Fibroblast of the aortic adventitia (primary cell): Measurements from ENCODE around the gene PAOX. TPM values are rescaled to one million over a fixed set of nuclear protein-coding genes. Genes with fewer than 3 reads are reported as not detected.
A peak's percentile ranks its signal among the peaks of the same experiment; 100 is the strongest.
"Not testable (repeated sequence)": the region's sequence is repeated elsewhere in the genome, so short reads cannot be mapped to it uniquely, and the experiment has no call there.

Source experiments
- DNase-seq: peaks from one replicate; pipeline ENCODE4 v3.0.0-alpha.2; 2010; ENCODE audit warnings: low read depth
- H3K4me3 ChIP-seq: 2 replicates; pipeline ENCODE4 v1.5.1; 2011; ENCODE audit warnings: low read depth, mild to moderate bottlenecking, control low read depth, low read length, moderate library complexity
- total RNA-seq: library from RNA; depleted of rRNA; stranded (reverse); fragments of >200 nt; gene quantifications from 2 replicates; pipeline ENCODE4 v1.2.3, GENCODE V29; 2012; ENCODE audit warnings: low replicate concordance
- TF ChIP-seq, protein P1 (sequence below): IDR thresholded peaks from 2 replicates; pipeline ENCODE4 v1.5.1; 2011; ENCODE audit warnings: mild to moderate bottlenecking, low read length, control low read depth, inconsistent platforms; ENCODE audit not compliant: insufficient read depth

Gene PAOX
- total RNA-seq, 1 donor: 4.9 TPM

DNA sequence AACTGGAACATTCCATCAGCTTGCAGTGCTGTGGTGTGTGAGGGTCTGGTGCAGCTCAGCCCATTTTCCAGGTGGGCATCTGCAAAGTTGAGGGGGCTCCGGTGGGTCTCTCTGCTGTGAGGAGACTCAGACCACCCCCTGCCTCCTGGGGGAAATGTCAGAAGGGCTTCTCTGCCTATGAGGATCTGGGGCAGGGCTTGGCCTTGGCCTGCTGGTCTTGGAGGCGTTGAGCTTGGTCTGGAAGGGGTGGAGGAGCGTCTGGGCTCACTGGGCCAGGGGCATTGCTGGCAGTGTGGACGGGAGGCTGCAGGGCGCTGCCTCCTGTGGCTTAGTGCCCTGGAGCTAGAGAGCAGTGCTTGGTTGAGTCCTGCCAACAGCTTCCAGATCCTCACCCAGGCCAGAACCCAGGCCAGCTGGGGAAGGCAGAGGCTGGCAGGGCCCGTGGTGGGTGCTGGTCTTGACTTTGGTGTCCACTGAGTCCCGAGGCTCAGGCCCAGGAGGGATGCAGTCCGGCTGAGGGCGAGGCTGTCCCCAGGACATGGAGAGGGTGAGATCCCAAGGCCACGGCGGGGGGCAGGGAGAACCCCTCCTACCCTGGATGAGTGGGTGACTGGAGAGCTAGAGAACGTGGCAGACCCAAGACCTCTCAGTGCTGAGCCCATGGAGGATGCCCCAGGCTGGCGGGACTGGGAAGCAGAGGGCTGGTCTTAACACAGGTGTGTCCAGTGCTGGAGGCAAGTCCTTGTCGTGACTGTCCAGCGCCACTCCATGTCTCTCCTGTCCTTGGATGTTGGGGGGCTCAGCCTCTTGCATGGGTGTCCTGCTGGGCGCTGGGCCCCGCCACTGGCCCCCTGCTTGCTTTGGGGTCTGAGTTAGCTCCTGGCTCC is 42.5 kb downstream of the PAOX start:
- no peak for DNase-seq
- no peak overlapping the region for H3K4me3 ChIP-seq
- TF ChIP-seq, protein P1, sequence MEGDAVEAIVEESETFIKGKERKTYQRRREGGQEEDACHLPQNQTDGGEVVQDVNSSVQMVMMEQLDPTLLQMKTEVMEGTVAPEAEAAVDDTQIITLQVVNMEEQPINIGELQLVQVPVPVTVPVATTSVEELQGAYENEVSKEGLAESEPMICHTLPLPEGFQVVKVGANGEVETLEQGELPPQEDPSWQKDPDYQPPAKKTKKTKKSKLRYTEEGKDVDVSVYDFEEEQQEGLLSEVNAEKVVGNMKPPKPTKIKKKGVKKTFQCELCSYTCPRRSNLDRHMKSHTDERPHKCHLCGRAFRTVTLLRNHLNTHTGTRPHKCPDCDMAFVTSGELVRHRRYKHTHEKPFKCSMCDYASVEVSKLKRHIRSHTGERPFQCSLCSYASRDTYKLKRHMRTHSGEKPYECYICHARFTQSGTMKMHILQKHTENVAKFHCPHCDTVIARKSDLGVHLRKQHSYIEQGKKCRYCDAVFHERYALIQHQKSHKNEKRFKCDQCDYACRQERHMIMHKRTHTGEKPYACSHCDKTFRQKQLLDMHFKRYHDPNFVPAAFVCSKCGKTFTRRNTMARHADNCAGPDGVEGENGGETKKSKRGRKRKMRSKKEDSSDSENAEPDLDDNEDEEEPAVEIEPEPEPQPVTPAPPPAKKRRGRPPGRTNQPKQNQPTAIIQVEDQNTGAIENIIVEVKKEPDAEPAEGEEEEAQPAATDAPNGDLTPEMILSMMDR: no peak

DNA sequence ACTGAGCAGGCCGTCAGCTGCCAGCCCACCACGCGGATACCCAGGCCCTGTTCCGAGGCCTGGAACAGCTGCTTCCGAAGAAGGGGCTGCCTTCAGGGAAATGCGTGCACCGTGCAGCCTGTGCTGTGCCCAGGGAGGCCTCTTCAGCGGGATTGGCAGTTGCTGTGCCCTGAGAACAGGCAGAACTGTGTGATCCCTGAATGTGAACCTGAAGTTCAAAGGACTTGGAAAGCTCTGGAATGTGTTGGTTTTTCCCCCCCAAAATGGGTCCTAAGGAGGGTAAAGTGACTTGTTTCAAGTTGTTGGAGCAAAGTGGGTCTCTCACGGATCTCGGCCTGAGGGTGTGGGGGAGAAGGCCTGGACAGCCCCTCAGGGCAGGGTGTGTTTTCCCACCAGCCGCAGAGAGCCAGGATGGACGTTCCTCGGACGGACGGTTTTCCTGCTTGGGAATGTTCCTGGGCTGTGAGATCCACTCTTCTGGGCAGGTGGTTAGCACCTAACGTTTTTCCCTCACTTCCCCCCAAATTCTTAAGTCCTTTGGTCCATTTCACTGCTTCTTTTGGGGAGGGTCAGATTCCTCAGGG is 43.3 kb downstream of the PAOX start:
- DNase-seq: no peak
- TF ChIP-seq, protein P1: no peak
- H3K4me3 ChIP-seq: no peak overlapping the region

DNA sequence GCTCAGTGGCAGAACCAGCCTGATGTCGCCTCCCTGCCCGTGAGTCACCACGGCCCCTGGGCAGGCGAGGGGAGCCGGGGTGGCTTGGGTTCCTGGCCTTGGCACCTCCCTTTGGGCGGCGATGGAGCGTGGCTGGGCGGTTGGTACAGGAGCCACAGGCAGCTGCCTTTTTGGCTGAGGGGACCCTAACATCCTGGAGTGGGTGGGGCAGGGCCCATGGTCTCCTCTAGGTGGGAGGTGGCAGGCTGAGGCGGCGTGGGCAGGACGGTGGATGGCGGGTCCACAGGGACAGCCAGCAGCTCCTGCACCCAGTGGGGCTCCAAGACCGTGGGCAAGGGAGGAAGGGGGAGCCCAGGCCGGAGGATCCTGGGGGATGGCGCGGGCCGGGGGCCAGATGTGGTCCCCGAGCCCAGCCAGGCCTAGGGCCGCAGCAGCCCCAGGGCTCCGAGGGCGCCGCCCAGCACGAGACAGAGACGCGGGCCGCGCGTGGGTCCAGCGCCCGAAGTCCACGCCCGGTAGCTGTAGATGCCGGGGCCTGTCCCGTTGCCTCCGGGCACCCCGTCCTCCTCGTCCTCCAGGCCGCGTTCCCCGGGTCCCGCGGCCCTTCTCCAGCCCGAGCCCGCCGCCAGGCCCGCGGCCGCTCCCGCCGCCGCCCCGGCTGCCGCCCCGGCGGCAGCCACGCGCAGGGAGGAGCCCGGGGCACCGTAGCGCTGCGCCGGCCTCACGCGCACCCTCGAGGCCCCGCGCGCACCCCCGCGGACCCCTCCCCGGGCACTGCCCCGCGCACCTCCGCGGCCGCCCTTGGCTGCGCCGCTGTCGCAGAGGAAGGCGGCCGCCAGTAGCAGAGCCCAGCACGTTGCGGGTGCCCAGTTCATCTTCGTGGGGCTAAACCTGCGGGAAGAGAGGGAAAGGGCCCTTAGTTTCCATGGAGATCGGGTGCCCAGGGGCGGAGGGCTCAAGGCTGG is 44.0 kb downstream of the PAOX start:
- no peak overlapping the region for H3K4me3 ChIP-seq
- DNase-seq: no peak
- TF ChIP-seq, protein P1: no peak

DNA sequence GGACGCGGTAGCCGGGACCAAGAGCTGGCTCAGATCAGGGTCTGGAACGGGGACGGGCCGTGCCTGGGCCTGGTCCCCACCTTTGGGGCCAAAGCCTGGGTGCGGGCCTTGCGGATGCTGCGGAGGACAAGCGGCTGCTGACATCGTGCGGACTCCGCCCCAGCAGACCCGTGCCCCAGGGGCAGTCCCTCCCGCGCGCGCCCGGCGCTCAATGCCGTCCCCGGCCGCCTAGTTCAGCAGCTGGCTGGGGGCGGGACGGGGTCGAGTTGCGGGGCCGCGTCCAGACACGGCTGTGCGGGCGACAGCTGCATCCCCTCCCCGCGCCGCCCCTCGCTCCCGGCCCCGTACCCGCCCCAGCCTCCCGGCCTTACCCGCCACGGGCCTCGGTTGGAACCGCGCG is 45.0 kb downstream of the PAOX start:
- not testable (repeated sequence) for H3K4me3 ChIP-seq, DNase-seq

DNA sequence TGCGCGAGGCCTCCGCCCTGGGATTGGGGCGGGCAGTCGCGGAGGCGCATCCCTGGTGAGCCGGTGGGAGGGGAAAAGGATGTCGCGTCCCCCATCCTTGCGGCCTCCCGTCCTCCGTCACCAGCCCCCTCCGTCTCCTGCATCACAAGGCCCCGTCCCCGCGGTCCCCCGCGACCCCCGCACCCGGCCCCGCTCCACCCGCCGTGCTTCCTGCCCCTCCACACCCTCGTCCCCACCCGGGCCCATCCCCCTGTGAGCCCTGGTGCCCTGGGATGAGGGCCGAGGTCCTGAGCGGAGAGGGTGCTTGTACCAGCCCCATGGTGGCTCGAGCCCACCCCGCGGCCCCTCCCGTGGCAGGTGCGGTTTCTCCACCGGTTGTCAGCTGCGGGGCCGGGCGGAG is 45.5 kb downstream of the PAOX start, which contains the start of gene SPRN:
Gene SPRN (minus strand): TSS at position 25 of the 400 bp plus-strand sequence. CDS start 944 bp downstream, outside the sequence.
- not testable (repeated sequence) for H3K4me3 ChIP-seq, DNase-seq

DNA sequence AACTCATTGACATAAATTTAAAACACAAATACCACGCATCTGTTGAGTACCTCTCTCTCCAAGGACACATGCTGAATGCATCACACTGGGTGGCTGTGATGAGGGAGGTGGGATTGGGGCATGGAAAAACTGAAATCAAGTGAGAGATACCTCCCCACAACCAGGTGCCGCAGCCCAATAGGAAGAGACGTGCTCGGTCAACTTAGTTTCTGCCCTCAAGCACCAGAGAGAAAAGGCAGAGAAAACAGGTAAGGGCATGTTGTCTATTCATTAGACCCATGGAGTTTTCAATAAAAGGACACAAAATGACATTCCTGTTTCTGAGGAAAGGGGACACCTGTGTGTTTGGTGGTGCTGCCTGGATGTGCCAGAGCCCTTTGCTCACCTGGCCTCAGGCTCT is 50.5 kb downstream of the PAOX start:
- not testable (repeated sequence) for DNase-seq, H3K4me3 ChIP-seq

DNA sequence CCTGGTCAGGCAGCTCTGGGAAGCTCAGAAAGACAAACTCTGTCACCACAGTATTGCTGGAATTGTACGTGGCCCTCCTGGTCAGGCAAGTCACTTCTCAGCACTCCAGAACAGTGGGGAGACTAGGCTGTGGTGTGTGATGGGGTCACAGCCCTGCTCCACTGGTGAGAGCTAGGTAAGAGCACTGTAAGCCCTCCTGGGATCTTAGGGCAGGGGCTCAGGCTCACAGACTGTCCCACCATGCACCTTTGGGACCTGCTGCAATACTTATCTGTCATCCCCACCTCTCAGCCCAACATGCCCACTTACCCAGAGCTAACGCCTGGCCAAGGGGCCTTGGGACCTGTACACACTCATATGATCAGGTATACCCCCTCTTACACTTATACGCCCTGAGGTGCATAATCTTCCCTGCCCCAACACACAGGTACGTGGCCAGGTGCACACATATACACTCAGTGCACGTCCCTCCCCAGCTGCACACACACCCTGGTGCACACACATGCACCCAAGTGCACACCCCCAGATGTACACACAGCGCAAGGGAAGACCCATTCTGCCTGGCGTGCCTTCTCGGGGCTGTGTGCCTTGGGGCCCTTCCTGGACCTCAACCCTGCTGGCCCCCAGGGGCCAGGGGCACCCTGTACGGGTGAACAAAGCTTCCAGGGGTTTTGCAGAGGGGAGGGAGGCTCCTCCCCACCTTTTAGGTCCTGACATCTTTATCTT is 53.0 kb downstream of the PAOX start:
- H3K4me3 ChIP-seq, DNase-seq: not testable (repeated sequence)

DNA sequence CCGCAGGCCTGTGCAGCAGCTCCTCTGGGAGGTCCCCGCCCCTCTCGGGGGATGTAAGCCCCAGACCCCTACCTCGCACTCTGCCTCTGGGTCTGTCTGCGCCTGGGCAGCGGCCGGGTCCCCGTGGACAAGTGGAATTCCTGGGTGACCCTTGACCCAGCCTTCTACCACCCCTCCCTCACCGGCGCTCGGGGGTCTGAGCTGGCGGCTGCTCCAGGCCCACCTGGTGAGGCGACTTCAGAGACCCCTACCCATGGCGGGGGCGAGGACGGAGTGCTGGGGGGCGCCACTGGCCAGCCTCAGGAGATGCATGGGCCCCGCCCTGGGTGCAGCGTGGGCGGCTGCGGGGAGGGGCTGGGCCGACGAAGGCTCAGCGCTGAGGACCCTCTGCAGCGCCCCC is 53.7 kb downstream of the PAOX start:
- not testable (repeated sequence) for DNase-seq, H3K4me3 ChIP-seq

DNA sequence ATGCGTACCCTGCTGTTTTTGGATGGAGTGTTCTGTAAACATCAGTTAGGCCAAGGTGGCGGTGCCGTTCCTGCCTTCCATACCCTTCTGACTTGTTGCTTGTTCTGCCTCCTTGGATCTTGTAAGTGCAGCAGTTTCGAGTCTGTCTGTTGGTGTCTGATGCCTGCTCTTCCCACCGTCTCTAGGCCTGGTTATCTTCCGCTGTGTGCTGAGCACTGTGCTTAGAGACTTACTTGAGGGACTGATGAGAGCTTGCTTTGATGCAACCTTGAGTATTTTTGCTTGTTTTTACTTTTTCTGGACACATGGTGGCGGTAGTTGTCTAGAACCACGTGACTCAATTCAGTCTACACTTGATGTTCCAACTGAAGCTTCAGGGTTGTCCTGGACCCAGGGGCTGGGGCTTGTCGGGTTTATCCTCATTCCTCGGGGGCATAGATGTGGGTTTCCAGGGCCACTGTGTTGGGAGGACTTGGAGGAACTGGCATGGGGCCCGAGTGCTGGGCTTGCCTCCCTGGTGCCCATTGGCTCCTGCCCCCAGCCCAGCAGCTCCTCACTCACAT is 59.7 kb downstream of the PAOX start:
- no peak overlapping the region for H3K4me3 ChIP-seq
- TF ChIP-seq, protein P1: peak; percentile 17
- peak; percentile 6 for DNase-seq
